H1 (cell line): ENCODE measurements around the gene CPED1. TPM values are rescaled to one million over a fixed set of nuclear protein-coding genes. Genes with fewer than 3 reads are reported as not detected.
A peak's percentile ranks its signal among the peaks of the same experiment; 100 is the strongest.

ENCODE experiments used
- CTCF ChIA-PET: fragments of 300-600 bp; sonication (Branson Sonifier 250); formaldehyde crosslinking; loops from one replicate; lab custom pipeline; 2021; ENCODE audit not compliant: partially characterized antibody; lab: Charles Lee
- POLR2A ChIA-PET: fragments of 300-600 bp; sonication (Branson Sonifier 250); formaldehyde crosslinking; loops from one replicate; lab custom pipeline; 2021; ENCODE audit warnings: inconsistent platforms; ENCODE audit not compliant: partially characterized antibody; lab: Charles Lee
- DNase-seq, 2 experiments: peaks; one replicate each; pipeline versions ENCODE4 v3.0.0 to v3.0.0-alpha.2; 2010 to 2022; ENCODE audit warnings: low spot score in 2 of 2, low read depth in 1 of 2, mixed read lengths in 1 of 2
- FAIRE-seq: peaks from 2 replicates; lab custom pipeline; 2011; peaks lifted over from hg19 to GRCh38; lab: Jason Lieb, UNC
- H2AFZ ChIP-seq: 2 replicates; pipeline ENCODE4 v1.8.1; 2012; ENCODE audit warnings: low read length, inconsistent platforms
- H2AK5ac ChIP-seq: 2 replicates; pipeline ENCODE4 v1.6.1; 2013; ENCODE audit warnings: low read depth, low read length
- H2BK120ac ChIP-seq: replicated peaks from 2 replicates; pipeline ENCODE3; 2013; ENCODE audit warnings: low read depth, low read length, inconsistent platforms
- H2BK12ac ChIP-seq: 2 replicates; pipeline ENCODE4 v1.6.1; 2013; ENCODE audit warnings: low read depth, low read length
- H2BK15ac ChIP-seq: 2 replicates; pipeline ENCODE4 v1.6.1; 2013; ENCODE audit warnings: low read length
- H2BK20ac ChIP-seq: 2 replicates; pipeline ENCODE4 v1.6.1; 2013; ENCODE audit warnings: low read length
- H2BK5ac ChIP-seq: 2 replicates; pipeline ENCODE4 v1.6.1; 2013; ENCODE audit warnings: low read depth, low read length
- H3K14ac ChIP-seq: 2 replicates; pipeline ENCODE4 v1.6.1; 2013; ENCODE audit warnings: inconsistent platforms; ENCODE audit not compliant: insufficient read length
- H3K18ac ChIP-seq: 2 replicates; pipeline ENCODE4 v1.6.1; 2013; ENCODE audit warnings: low read length; ENCODE audit errors: extremely low read depth
- H3K23ac ChIP-seq: 2 replicates; pipeline ENCODE4 v1.6.1; 2013; ENCODE audit warnings: inconsistent platforms; ENCODE audit not compliant: insufficient read length
- H3K23me2 ChIP-seq: 2 replicates; pipeline ENCODE4 v1.6.1; 2013; ENCODE audit warnings: low read depth, low read length
- H3K27ac ChIP-seq: 2 replicates; pipeline ENCODE4 v1.6.1; 2011; ENCODE audit warnings: low read depth, low read length, inconsistent platforms
- H3K27me3 ChIP-seq, 4 experiments: replicated peaks in 1 of 4; 1 replicate in 1 of 4; 2 replicates in 3 of 4; pipeline versions ENCODE4 v1.6.1 to v1.8.1; 2011 to 2013; ENCODE audit warnings: low read length in 3 of 4, mild to moderate bottlenecking in 3 of 4, inconsistent platforms in 2 of 4, mixed read lengths in 2 of 4, moderate library complexity in 1 of 4; ENCODE audit not compliant: control insufficient read depth in 3 of 4, insufficient read depth in 3 of 4; ENCODE audit errors: extremely low read depth in 1 of 4
- H3K36me3 ChIP-seq, 4 experiments: 2 replicates each; pipeline versions ENCODE4 v1.6.1 to v1.8.1; 2011 to 2013; ENCODE audit warnings: mild to moderate bottlenecking in 4 of 4, low read length in 3 of 4, moderate library complexity in 2 of 4, control low read depth in 1 of 4, inconsistent platforms in 1 of 4; ENCODE audit not compliant: insufficient read depth in 4 of 4, control insufficient read depth in 2 of 4
- H3K4ac ChIP-seq: replicated peaks from 2 replicates; pipeline ENCODE3; 2013; ENCODE audit warnings: low read length, low read depth, mixed read lengths, inconsistent platforms; ENCODE audit not compliant: insufficient read length
- H3K4me1 ChIP-seq, 4 experiments: replicated peaks in 1 of 4; 1 replicate in 1 of 4; 2 replicates in 3 of 4; pipeline versions ENCODE4 v1.6.1 to v1.8.1; 2011 to 2013; ENCODE audit warnings: low read length in 3 of 4, inconsistent platforms in 2 of 4, mixed read lengths in 1 of 4; ENCODE audit not compliant: insufficient read depth in 4 of 4, control insufficient read depth in 3 of 4
- H3K4me2 ChIP-seq, 2 experiments: 2 replicates each; pipeline versions ENCODE4 v1.6.1 to v1.8.1; 2011 to 2013; ENCODE audit warnings: low read depth in 2 of 2, low read length in 2 of 2, control low read depth in 1 of 2, inconsistent platforms in 1 of 2, mild to moderate bottlenecking in 1 of 2; ENCODE audit not compliant: insufficient read depth in 1 of 2
- H3K4me3 ChIP-seq, 4 experiments: fragments of 200-600, 300-600 bp in 1 of 4; sonication (generic), shearing (Covaris generic), sonication (Bioruptor Twin) in 1 of 4; 2 replicates each; pipeline versions ENCODE4 v1.5.1 to v1.8.1; 2011 to 2016; ENCODE audit warnings: low read length in 4 of 4, low read depth in 3 of 4, control low read depth in 2 of 4, inconsistent platforms in 2 of 4, mild to moderate bottlenecking in 2 of 4, mixed read lengths in 1 of 4, moderate library complexity in 1 of 4; ENCODE audit not compliant: insufficient read depth in 2 of 4; ENCODE audit errors: extremely low read depth in 1 of 4
- H3K56ac ChIP-seq: replicated peaks from 2 replicates; pipeline ENCODE3; 2013; ENCODE audit warnings: low read depth, mild to moderate bottlenecking, mixed read lengths, low read length, inconsistent platforms; ENCODE audit not compliant: insufficient read length
- H3K79me1 ChIP-seq: 2 replicates; pipeline ENCODE4 v1.6.1; 2013; ENCODE audit warnings: low read depth, low read length, control low read depth
- H3K79me2 ChIP-seq, 2 experiments: 2 replicates each; pipeline versions ENCODE4 v1.6.1 to v1.8.1; 2012 to 2013; ENCODE audit warnings: low read length in 2 of 2, mild to moderate bottlenecking in 2 of 2, inconsistent platforms in 1 of 2; ENCODE audit not compliant: insufficient read depth in 2 of 2, control insufficient read depth in 1 of 2
- H3K9ac ChIP-seq, 4 experiments: replicated peaks in 1 of 4; 1 replicate in 1 of 4; 2 replicates in 3 of 4; pipeline versions ENCODE4 v1.6.1 to v1.8.1; 2011 to 2013; ENCODE audit warnings: low read depth in 3 of 4, low read length in 3 of 4, control low read depth in 2 of 4, mild to moderate bottlenecking in 2 of 4, moderate library complexity in 2 of 4, inconsistent platforms in 1 of 4; ENCODE audit errors: extremely low read depth in 1 of 4
- H3K9me3 ChIP-seq, 2 experiments: 2 replicates each; pipeline versions ENCODE4 v1.6.1 to v1.8.1; 2012 to 2013; ENCODE audit warnings: mild to moderate bottlenecking in 2 of 2, moderate library complexity in 2 of 2, control low read depth in 1 of 2, inconsistent platforms in 1 of 2, low read depth in 1 of 2, low read length in 1 of 2, mixed read lengths in 1 of 2; ENCODE audit not compliant: insufficient read depth in 2 of 2
- H4K20me1 ChIP-seq, 2 experiments: replicated peaks in 1 of 2; 2 replicates each; pipeline versions ENCODE3 to v1.8.1; 2011 to 2013; ENCODE audit warnings: inconsistent platforms in 2 of 2, low read length in 2 of 2, mild to moderate bottlenecking in 1 of 2; ENCODE audit not compliant: insufficient read depth in 2 of 2, control insufficient read depth in 1 of 2
- H4K5ac ChIP-seq: 2 replicates; pipeline ENCODE4 v1.6.1; 2013; ENCODE audit warnings: low read length, low read depth, mixed read lengths, inconsistent platforms; ENCODE audit not compliant: insufficient read length
- H4K8ac ChIP-seq: 2 replicates; pipeline ENCODE4 v1.8.0; 2013; ENCODE audit warnings: mild to moderate bottlenecking, moderate library complexity, low read length, inconsistent platforms; ENCODE audit not compliant: insufficient read depth; ENCODE audit errors: extremely low read depth
- H4K91ac ChIP-seq: replicated peaks from 2 replicates; pipeline ENCODE3; 2013; ENCODE audit warnings: low read length, mixed read lengths, inconsistent platforms; ENCODE audit not compliant: insufficient read length
- BACH1 ChIP-seq: IDR thresholded peaks from 2 replicates; pipeline ENCODE4 v1.6.1; 2012; ENCODE audit warnings: low read length, improper control_type of control experiment
- CHD2 ChIP-seq: IDR thresholded peaks from 2 replicates; pipeline ENCODE4 v1.6.1; 2012; ENCODE audit warnings: low read length, improper control_type of control experiment
- CTBP2 ChIP-seq: IDR thresholded peaks from 2 replicates; pipeline ENCODE4 v1.7.0; 2011; ENCODE audit warnings: borderline replicate concordance, mild to moderate bottlenecking, moderate library complexity, mixed read lengths, low read length; ENCODE audit not compliant: insufficient read depth, insufficient read length
- CTCF ChIP-seq, 3 experiments: IDR thresholded peaks; 1 replicate in 2 of 3; 2 replicates in 1 of 3; pipeline versions ENCODE4 v1.5.1 to v1.6.1; 2011; ENCODE audit warnings: low read length in 3 of 3, mild to moderate bottlenecking in 3 of 3, inconsistent platforms in 2 of 3, low read depth in 1 of 3, moderate library complexity in 1 of 3; ENCODE audit not compliant: insufficient read depth in 1 of 3; ENCODE audit errors: control extremely low read depth in 1 of 3
- NRF1 ChIP-seq: IDR thresholded peaks from 2 replicates; pipeline ENCODE4 v1.6.1; 2011; ENCODE audit warnings: mild to moderate bottlenecking, low read depth, low read length, improper control_type of control experiment
- RXRA ChIP-seq: IDR thresholded peaks from 2 replicates; pipeline ENCODE4 v1.6.1; 2011; ENCODE audit warnings: low read depth, mild to moderate bottlenecking, low read length, moderate library complexity; ENCODE audit not compliant: insufficient read depth
- TAF7 ChIP-seq: optimal IDR thresholded peaks from 2 replicates; pipeline ENCODE3; 2011; ENCODE audit warnings: low read depth, mild to moderate bottlenecking, inconsistent platforms, low read length, moderate library complexity, borderline replicate concordance
- TBP ChIP-seq: IDR thresholded peaks from 2 replicates; pipeline ENCODE4 v1.6.1; 2011; ENCODE audit warnings: low read depth, low read length, improper control_type of control experiment
- WGBS, 2 experiments: shearing (Covaris generic) in 1 of 2; methylation state at CpG; one replicate each; pipeline versions ENCODE4 v1.1.6 to v1.1.7; 2013 to 2015; ENCODE audit warnings: low lambda C conversion rate in 2 of 2, mixed read lengths in 2 of 2, inconsistent platforms in 1 of 2, low coverage in 1 of 2, missing lambda C conversion rate in 1 of 2; ENCODE audit not compliant: insufficient replicate concordance in 2 of 2, insufficient coverage in 1 of 2, insufficient read length in 1 of 2; ENCODE audit errors: extremely low coverage in 1 of 2, missing lambda C conversion rate in 1 of 2; 5-methylcytosine and 5-hydroxymethylcytosine counted together
- polyA plus RNA-seq, 7 experiments: library from polyadenylated mRNA; depleted of rRNA in 3 of 7; stranded (reverse) in 5 of 7; unstranded in 2 of 7; fragments of >200 nt in 5 of 7; fragments of 200-250 nt in 2 of 7; gene quantifications; 1 replicate in 5 of 7; 2 replicates in 1 of 7; 4 replicates in 1 of 7; pipeline versions ENCODE4 v1.2.1 to v1.2.3, GENCODE V29; 2011 to 2013; ENCODE audit warnings: missing spikeins in 2 of 7, mixed read lengths in 2 of 7
- total RNA-seq: library from RNA; stranded (reverse); fragmentation: NEBNext Ultra II Directional; extraction: Animal tissue kit (Norgen Biotek cat#: 25700); gene quantifications from 2 replicates; pipeline ENCODE4 v1.2.1, GENCODE V29; 2021
- TF ChIP-seq, protein P1 (sequence below): IDR thresholded peaks from 2 replicates; pipeline ENCODE4 v1.6.1; 2011; ENCODE audit warnings: low read length, improper control_type of control experiment

Gene CPED1
- total and polyA plus RNA-seq, 2 of the 8 experiments (the other 6 are each of a cell fraction or from before 2014, with no cell fraction given) = 0.08 to 0.39 TPM

DNA sequence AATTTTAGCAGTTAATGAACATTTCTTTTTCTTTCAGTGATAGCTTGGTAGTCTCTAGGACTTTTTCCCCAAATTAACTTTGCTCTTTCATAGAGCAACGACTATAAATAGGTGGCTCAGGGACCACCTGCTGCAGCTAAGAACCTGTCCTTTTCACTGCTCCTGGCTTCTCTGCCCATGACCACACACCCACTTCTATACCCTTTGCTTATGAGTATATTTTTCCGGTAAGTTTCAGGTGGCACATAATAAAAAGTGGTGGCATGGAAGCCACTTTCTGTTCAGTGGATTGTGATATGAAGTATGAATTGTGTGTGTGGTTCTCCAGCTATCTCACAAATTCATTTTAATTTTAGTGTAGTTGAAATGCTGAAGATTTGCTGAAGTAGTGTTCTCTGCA, 36.7 kb upstream of the CPED1 start:
- peaks cover 2 to 40% (median 11%) of the 10 kb centered on the region in 4 experiments; a peak in 6 of 8 replicates for H3K36me3 ChIP-seq
- no peak overlapping the region for H3K56ac ChIP-seq
- H4K91ac ChIP-seq = no peak overlapping the region
- no peaks in the 10 kb centered on the region for H3K9me3 ChIP-seq
- H2BK20ac ChIP-seq = no peak overlapping the region
- peaks cover 0 to 19% of the 10 kb centered on the region in 2 experiments; a peak in 2 of 4 replicates for H3K79me2 ChIP-seq
- WGBS, 2 experiments = 82% methylated on average over 2 of the region's 2 CpGs; no CpG with 5 or more reads in 1 of the 2 experiments
- no peak overlapping the region for H3K9ac ChIP-seq
- H2BK5ac ChIP-seq = no peak overlapping the region
- ChIA-PET POLR2A (interaction anchor here (1.0 to 1.2 kb wide), 3 partner anchors 15 to 148 kb away, joined by 3 to 4 read pairs (median 4); no protein-coding TSS in a partner anchor), CTCF (interaction anchor here (1.0 to 1.9 kb wide), 4 partner anchors 36 to 159 kb away, joined by 3 to 6 read pairs (median 4); partner anchors contain the start of gene CPED1)
- no peak overlapping the region for H3K23ac ChIP-seq
- H2AK5ac ChIP-seq = no peak overlapping the region
- H4K5ac ChIP-seq = no peak overlapping the region
- H2BK15ac ChIP-seq = no peak overlapping the region
- FAIRE-seq (no peak), DNase-seq (no peak)
- no peak overlapping the region for H3K27ac ChIP-seq
- peaks cover 3% of the 10 kb centered on the region; the same call in 1 of the 2 replicates for H3K23me2 ChIP-seq
- H4K20me1 ChIP-seq = peaks cover 0 to 3% of the 10 kb centered on the region in 2 experiments
- H3K4ac ChIP-seq = no peak overlapping the region
- no peak overlapping the region for H2BK120ac ChIP-seq
- H3K4me1 ChIP-seq = no peaks in the 10 kb centered on the region
- H3K4me3 ChIP-seq = peak overlapping the region in 1 of 4 experiments; percentile 86; a peak in 1 of 8 replicates
- H4K8ac ChIP-seq = no peak overlapping the region
- no peak overlapping the region for H3K14ac ChIP-seq
- no peak overlapping the region for H2AFZ ChIP-seq
- no peaks in the 10 kb centered on the region for H3K27me3 ChIP-seq
- H3K79me1 ChIP-seq = no peaks in the 10 kb centered on the region
- peak overlapping the region in 1 of 2 experiments; percentile 70; a peak in 1 of 4 replicates for H3K4me2 ChIP-seq
- no peak overlapping the region for H2BK12ac ChIP-seq
- no peak overlapping the region for H3K18ac ChIP-seq
- no peak for TF ChIP-seq CHD2
- no peak for TF ChIP-seq RXRA
- TF ChIP-seq, protein P1, sequence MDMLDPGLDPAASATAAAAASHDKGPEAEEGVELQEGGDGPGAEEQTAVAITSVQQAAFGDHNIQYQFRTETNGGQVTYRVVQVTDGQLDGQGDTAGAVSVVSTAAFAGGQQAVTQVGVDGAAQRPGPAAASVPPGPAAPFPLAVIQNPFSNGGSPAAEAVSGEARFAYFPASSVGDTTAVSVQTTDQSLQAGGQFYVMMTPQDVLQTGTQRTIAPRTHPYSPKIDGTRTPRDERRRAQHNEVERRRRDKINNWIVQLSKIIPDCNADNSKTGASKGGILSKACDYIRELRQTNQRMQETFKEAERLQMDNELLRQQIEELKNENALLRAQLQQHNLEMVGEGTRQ = no peak
- no peak for TF ChIP-seq CTCF (IDR thresholded peaks at IDR 0.05; ENCODE audit: control extremely low read depth in 1 of 3, insufficient read depth in 1 of 3, low read depth in 1 of 3, low read length in 3 of 3)
- TF ChIP-seq TBP = no peak
- TF ChIP-seq TAF7 = no peak
- TF ChIP-seq CTBP2 = no peak
- no peak for TF ChIP-seq NRF1
- no peak for TF ChIP-seq BACH1
